Ishikawa (cell line): ENCODE results near the gene CNTNAP5.

ENCODE experiments used
- CEBPB ChIP-seq: IDR thresholded peaks from 2 replicates; pipeline ENCODE4 v1.6.1; 2012
- CREB1 ChIP-seq: IDR thresholded peaks from 2 replicates; pipeline ENCODE4 v1.6.1; 2012; ENCODE audit warnings: low read depth
- EGR1 ChIP-seq: IDR thresholded peaks from 2 replicates; pipeline ENCODE4 v1.6.1; 2012
- EP300 ChIP-seq: IDR thresholded peaks from 2 replicates; pipeline ENCODE4 v1.6.1; 2012; ENCODE audit warnings: borderline replicate concordance
- FOXM1 ChIP-seq: IDR thresholded peaks from 2 replicates; pipeline ENCODE4 v1.6.1; 2012; ENCODE audit warnings: low read depth, borderline replicate concordance
- MAX ChIP-seq: IDR thresholded peaks from 2 replicates; pipeline ENCODE4 v1.6.1; 2012
- NFIC ChIP-seq: IDR thresholded peaks from 2 replicates; pipeline ENCODE4 v1.6.1; 2012
- RAD21 ChIP-seq: IDR thresholded peaks from 2 replicates; pipeline ENCODE4 v1.6.1; 2012; ENCODE audit warnings: low read depth
- REST ChIP-seq: IDR thresholded peaks from 2 replicates; pipeline ENCODE4 v1.6.1; 2012; ENCODE audit warnings: low read depth, mild to moderate bottlenecking
- TAF1 ChIP-seq: IDR thresholded peaks from 2 replicates; pipeline ENCODE4 v1.6.1; 2012; ENCODE audit warnings: low read depth, mild to moderate bottlenecking
- TCF12 ChIP-seq: IDR thresholded peaks from 2 replicates; pipeline ENCODE4 v1.6.1; 2012; ENCODE audit warnings: low read depth
- TEAD4 ChIP-seq: IDR thresholded peaks from 2 replicates; pipeline ENCODE4 v1.6.1; 2012
- USF1 ChIP-seq: IDR thresholded peaks from 2 replicates; pipeline ENCODE4 v1.6.1; 2012
- YY1 ChIP-seq: IDR thresholded peaks from 2 replicates; pipeline ENCODE4 v1.6.1; 2012; ENCODE audit warnings: low read depth
- ZBTB7A ChIP-seq: IDR thresholded peaks from 2 replicates; pipeline ENCODE4 v1.6.1; 2012; ENCODE audit warnings: low read depth

Gene CNTNAP5

GRCh38 chr2:124250433-124250832 is 225.3 kb downstream of the CNTNAP5 start:
- TF ChIP-seq ZBTB7A, result no peak

- TF ChIP-seq EGR1 (no peak), RAD21 (no peak), USF1 (no peak), MAX (no peak), EP300 (no peak), FOXM1 (no peak), TEAD4 (no peak), TAF1 (no peak), YY1 (no peak)
These were observed 229.5 kb downstream of the CNTNAP5 start for GRCh38 chr2:124254621-124255020.

GRCh38 chr2:124257120-124257519 is 232.0 kb downstream of the CNTNAP5 start:
- no peak for TF ChIP-seq EP300
- TF ChIP-seq EGR1, result no peak
- TF ChIP-seq USF1, result no peak
- TF ChIP-seq TAF1, result no peak
- no peak for TF ChIP-seq RAD21
- TF ChIP-seq TCF12, result no peak
- TF ChIP-seq MAX, result no peak
- TF ChIP-seq CREB1, result no peak

GRCh38 chr2:124258140-124258880 is 233.2 kb downstream of the CNTNAP5 start:
- TF ChIP-seq RAD21 (no peak), TEAD4 (no peak)

GRCh38 chr2:124261456-124261855 is 236.4 kb downstream of the CNTNAP5 start:
- TF ChIP-seq REST (no peak), NFIC (no peak), TCF12 (no peak), CEBPB (no peak), ZBTB7A (no peak), EP300 (no peak), EGR1 (no peak), TEAD4 (no peak), TAF1 (no peak)

GRCh38 chr2:124264551-124265091 is 239.5 kb downstream of the CNTNAP5 start:
- TF ChIP-seq CREB1 (no peak), CEBPB (no peak), FOXM1 (no peak), TEAD4 (no peak), ZBTB7A (no peak), RAD21 (no peak), YY1 (no peak), NFIC (no peak), REST (no peak), EP300 (no peak), MAX (no peak), USF1 (no peak), TCF12 (no peak), EGR1 (no peak), TAF1 (no peak)
